HG03457 (cell line): Measurements from ENCODE around the gene GLRA1.
"Not testable (repeated sequence)": the region's sequence is repeated elsewhere in the genome, so short reads cannot be mapped to it uniquely, and the experiment has no call there.

Experiments
- ATAC-seq: cut with Tn5 transposase; IDR thresholded peaks from one replicate; pipeline ENCODE4 v1.9.1; 2021; ENCODE audit warnings: moderate number of reproducible peaks; ENCODE audit not compliant: unreplicated experiment

GLRA1 gene

DNA sequence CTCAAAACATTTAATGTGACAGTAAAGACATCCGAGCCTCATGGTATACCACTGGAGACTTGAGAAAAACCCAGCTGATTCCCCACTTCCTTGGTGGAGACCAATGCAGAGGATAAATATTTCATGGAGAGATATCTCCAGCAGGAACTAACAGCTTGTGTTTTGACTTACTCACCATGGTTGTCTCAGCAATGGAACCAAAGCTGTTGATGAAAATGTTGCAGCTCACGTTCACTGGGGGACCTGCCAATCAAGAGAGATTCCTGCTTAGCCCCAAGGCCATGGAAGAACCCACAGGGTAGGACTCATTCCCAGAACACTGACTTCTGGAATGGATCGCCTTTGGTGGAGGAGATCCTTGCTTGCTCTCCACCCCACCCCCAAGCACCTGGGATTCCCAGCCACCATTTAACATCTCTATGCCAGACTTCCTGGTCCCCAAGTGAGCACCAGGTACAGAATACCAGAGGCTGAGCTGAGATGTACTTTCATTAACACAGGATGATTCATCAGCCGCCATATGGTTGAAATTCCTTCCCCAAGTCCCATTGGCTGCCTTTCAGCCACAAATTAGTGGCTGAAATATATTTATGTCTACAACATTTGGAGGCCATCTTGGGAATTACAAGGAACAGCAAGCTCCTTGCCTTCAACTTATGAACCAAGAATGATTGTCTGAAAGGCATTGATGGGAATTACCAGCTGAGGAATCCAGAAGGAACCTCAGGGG, 37.9 kb downstream of the GLRA1 start:
- no peak for ATAC-seq

DNA sequence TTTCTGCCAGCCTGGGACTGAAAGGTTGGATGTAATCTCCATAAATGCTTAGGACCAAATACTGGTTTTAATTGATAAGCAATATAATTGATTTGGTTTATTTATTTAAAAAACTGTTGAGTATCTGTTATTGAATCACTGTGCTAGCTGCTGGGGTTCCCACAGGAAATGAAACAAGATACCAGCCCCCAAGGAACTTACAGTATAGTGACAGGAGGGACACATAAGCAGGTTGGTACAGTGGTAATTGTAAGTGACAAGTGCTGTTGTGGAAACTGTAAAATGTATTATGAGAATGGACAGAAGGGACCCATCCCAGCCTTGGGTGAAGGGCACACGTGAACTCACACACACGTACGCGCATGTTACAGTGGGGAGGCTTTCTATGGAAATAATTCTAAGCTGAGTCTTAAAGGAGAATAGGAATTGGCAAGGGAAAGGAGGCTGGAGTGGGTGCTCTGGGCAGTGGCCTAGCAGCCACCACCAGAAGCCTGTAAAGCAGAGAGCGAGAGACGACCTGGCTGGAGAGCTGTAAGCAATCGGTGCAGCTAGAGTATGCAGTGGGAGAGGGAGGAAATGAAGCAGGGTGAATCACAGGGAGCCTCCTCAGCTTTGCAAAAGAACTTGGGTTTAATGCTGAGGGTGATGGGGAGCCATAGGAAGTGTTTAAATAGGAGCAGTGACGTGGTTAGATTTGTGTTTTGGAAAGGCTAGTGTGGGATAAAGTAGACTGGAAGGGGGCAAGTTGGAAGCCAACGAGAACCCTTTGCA, 39.3 kb downstream of the GLRA1 start:
- no peak for ATAC-seq

DNA sequence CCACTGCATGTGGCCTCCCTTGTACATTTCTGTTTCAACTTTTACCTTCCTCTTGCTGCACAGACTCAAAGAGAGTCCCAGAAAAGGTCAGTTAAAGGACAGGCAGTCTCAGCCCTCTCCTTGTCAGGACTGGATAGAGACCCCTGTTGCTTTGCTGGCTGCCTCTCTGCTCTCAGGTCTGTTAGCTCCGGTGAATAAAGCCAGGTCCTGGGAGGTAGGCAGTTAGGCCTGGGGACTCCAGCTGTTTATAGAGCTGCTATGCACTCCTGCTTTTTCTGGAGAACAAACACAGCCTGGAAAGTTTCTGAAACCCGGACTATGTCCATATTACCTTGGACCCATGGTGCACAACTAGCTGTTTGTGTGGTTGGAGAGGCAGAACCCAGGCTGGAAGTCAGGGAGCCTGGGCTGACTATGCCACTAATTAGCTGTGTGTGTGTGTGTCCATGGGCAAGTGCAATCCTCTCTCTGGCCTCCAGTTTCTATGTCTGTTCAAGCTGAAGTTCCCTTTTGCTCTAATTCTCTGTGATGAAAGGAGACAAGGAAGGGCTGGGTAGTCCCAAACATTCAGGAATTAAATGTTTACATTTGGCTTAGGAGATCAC, 42.9 kb downstream of the GLRA1 start:
- no peak for ATAC-seq

DNA sequence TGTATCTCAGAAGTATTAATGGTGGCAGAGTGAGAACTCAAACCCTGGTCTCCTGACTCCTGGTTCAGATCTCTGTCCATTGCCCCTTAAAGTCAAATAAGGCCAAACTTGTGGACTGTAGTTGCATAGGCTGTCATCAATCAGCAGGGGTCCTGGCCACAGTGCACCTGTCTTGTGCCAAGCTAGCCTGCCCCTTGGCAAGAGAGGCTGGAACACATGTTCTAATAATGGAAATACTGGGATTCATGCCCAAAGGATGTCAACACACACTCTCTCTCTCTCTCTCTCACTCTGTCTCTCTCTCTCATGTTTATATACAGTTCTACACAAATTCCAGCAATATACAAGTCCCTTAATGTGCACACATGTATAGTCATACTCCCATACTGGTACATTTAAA, 44.3 kb downstream of the GLRA1 start:
- no peak for ATAC-seq

DNA sequence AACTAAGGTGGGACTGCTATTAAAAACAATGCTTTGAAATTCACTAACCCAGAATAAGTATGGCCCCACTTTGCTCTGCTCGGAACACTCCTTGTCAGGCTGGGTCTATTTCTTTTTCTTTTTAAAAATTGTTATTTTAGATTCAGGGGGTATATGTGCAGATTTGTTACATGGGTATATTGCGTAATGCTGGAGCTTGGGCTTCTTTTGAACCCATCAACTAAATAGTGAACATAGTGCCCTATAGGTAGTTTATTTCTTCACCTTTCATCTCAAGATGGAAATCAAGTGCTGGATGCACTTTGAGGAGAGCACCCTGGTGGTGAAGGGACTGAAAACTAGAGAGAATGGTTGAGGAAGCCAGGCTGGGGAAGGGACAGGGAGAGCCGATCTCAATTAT, 51.0 kb downstream of the GLRA1 start:
- no peak for ATAC-seq

DNA sequence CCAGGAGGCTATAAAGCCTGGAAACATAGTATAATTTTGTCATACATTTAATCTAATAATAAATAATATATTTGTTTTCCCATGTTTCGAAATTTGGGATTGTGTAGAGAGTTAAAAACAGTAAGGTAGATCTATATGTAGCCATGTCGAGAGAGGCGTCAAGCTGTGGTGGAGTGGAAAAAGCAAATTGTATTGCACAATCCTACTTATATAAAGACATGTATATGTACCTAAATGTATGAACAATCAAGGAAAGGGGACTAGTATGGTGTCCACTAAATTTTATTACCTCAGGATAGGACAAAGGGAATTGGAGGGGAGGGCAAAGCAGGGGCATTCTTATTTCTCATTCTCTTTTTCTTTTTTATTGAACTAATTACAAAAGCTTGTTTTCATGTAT, 52.0 kb downstream of the GLRA1 start:
- no peak for ATAC-seq

DNA sequence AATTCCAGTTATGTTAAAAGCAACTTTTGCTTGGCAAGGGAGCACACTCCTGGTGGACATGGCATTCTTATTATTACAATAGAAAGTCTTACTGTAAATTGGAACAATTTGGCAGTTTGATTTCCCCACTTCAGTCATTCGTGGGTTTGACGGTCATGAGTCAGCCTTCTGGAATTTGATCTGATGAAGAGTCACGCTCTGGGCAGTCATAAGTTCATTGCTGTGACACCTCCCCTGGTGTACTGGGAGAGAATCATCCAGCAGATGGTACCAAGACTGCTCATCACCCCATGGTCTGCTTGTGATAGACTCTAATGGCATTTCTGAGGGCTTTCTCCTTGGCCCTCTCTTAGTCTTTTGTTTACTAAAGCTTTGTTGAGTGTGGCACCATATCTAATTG, 53.8 kb downstream of the GLRA1 start:
- ATAC-seq: no peak

DNA sequence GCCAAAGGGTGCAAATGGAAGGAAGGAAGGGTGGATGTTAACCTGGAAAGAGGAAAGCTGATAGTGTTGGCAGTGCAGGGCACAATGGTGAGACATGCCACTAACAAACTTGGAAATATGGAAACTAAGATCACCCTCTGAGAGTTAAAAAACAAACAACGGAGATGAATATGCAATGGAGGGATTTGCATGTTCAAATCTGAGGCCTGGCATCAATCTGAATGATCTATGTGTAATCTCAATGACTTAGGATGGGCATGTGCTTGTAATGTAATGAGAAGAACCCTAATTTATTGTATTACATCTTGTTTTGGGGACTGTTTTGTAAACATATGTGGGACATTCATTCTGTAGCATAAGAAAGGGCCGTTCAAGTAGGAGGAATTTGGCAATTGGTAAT, 54.4 kb downstream of the GLRA1 start:
- no peak for ATAC-seq

DNA sequence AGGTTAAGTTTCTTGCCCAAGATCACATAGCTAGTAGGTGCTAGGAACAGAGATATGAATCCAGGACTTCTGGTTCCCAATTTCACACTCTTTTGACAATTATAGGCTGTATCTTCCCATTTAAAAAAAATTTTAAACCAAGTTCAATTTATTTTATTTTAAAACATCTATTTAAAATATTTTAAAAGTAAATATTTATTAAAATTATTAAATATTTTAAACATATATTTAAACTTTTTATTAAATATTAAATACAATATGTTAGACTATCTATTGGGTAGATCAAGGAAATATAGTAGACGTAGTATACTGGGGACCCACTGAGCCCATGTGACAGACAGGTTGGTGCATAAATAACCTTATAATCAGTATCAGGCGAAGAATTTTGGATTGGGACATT, 54.8 kb downstream of the GLRA1 start:
- no peak for ATAC-seq

DNA sequence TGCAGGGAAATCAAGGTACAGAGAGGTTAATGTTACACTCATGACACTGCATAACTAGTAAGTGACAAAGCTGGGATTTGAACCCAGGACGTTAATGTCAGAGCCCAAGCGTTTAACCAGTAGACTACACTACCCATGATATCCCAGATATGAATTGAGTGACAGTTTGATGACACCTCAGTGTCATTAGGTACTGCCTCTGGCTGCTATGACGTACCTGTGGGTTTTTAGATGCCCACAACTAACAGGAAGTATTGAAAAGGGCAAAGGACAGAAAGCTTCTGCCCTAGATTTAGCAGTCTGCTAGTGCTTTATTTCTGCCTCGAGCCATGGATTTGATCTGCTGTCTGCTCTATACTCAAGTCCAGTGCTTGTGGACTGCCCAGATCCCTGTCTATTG, 56.2 kb downstream of the GLRA1 start:
- no peak for ATAC-seq

DNA sequence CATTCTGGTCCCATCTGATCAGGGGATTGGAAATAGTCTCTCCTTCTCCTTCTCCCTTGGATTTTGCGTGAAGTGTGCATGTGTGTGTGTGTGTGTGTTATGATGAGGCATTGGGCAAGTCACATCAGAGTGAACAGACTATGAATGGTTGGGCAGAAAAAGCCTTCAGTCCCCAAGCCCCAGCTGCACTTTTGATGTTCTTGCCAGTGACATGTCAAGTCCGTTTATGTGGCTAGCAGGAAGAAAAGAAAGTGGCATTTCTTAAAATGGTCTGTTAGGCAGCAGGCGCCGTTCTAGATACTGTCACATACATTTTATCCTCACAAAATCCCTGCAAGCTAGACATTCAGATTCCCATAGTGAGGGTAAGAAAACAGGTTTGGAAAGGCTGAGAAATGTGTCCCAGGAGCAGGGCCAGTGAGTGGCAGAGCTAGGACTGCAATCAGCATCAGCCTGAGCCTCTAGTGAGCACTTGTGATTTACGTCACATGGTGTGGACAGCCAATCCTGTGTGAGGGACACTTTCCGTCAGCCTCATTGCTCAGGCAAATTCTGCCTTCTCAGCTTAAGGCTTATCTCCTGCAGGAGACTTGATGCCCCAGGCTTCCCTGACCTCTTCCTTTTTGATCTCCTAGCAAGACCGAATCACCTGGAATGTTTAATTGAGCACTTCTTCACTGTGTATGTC, 60.4 kb downstream of the GLRA1 start:
- no peak for ATAC-seq

DNA sequence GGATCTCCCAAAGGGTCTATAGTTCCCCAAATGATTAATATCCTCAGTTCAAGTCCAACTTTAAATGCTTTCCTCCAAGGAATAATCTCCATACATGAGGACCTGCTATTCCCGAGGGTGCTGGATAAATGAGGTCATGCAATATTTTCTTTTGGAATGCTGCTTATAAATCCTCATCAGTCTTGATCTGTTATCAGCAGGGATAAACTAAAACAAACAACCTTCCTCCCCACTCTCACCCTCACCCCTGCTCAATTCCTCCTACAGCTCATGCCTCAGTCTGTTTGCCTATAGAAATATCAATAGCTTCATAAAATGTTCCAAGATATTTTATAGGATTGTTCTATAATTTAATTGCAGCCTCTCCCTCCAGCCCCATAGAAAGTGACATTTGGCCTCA, 61.1 kb downstream of the GLRA1 start:
- no peak for ATAC-seq

DNA sequence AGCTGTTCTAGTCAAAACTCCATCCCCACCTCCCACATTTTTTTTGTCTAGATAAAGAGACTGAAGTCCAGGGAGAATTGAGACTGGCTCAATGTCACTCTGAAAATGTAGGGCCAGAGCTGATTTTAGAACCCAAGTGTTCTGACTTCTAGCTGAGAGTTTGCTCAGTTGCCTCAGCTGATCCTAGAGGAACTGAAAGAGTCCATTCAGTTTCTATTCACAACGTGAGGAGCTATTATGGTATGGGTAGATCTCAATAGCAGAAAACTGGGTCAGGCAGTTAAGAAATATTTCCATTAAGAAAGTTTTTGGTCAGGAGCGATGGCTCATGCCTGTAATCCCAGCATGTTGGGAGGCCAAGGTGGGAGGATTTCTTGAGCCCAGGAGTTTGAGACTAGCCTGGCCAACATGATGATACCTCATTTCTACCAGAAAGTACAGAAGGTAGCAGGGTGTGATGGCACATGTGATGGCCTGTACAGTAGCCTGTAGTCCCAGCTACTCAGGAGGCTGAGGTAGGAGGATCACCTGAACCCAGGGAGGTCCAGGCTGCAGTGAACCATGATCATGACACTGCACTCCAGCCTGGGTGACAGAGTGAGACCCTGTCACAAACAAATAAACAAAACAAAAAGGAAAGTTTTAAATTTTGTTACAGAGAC, 61.7 kb downstream of the GLRA1 start:
- no peak for ATAC-seq

DNA sequence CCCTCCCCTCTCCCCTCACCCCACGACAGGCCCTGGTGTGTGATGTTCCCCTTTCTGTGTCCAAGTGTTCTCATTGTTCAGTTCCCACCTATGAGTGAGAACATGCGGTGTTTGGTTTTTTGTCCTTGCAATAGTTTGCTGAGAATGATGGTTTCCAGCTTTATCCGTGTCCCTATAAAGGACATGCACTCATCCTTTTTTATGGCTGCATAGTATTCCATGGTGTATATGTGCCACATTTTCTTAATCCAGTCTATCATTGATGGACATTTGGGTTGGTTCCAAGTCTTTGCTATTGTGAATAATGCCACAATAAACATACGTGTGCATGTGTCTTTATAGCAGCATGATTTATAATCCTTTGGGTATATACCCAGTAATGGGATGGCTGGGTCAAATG, 63.8 kb downstream of the GLRA1 start:
- ATAC-seq: not testable (repeated sequence)

DNA sequence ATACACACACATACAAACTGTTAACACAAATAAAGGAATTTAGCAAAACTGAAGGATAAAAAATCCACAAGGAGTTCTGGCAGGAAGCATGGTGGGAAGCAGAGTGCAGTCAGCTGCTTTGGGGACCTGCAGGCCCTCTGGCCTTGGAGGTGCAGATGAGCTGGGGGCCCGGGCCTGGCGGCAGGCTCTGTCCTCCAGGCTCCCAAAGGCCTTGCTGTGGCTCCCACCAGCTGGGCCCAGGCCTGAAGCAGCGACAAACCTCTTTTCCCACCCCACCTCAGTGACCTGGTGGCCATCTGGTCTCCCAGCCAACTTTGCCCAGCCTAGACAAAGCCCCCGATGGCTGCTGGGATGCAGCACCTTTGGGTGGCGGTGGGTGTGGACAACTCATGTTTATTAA, 67.8 kb downstream of the GLRA1 start:
- ATAC-seq: no peak

DNA sequence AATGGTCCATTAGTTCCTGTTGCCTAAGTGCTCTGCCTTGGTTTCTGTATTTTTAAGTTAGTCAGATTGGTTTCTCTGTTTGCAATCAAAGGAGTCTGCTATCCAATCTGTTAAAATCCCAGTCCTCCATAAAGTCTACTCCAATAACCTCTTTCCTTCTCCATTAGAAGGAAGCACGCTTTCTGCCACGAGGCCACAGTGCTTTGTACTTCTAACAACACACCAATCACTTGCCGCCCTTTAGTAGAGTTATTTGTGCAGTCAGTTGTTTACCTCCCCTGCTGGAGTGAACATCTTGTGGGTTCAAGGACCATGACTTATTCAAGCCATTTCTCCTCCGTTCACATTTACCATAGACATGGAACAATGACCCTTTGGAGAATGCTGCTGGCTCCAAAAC, 69.0 kb downstream of the GLRA1 start:
- no peak for ATAC-seq

DNA sequence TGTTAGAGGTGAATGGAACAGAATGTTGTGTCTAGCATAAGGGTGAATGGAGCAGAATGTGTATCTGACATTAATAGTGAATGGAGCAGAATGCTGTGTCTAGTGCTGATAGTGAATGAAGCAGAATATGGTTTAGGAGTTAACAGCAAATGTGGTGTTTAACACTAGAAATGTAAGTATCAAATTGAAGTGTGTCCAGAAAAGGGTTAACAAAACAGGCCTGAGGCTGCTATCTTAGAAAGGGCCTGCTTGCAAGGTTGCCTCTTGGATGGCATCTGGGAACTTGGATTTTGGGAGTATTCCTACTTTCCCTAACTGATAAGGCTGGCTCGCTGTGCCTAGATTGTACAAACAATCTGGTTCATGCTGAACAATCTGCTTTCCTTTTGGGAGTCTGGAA, 76.8 kb downstream of the GLRA1 start:
- ATAC-seq: no peak

DNA sequence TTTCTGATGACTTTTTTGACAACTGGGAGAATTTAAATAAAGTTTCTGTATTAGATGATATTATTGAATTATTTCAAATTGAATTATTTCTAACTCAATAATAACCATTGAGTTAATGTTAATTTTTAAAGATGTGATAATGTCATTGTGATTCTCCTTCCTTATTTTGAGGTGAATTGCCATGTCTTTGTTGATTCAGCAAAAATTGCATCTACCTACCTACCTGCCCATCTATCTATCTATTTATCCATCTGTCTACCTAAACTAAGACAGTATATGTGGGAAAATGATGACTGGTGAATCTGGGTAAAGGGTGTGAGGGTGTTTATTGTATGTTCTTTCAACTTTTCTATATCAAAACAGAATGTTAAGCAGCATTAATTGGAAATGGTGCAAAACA, 77.9 kb downstream of the GLRA1 start:
- ATAC-seq: no peak

DNA sequence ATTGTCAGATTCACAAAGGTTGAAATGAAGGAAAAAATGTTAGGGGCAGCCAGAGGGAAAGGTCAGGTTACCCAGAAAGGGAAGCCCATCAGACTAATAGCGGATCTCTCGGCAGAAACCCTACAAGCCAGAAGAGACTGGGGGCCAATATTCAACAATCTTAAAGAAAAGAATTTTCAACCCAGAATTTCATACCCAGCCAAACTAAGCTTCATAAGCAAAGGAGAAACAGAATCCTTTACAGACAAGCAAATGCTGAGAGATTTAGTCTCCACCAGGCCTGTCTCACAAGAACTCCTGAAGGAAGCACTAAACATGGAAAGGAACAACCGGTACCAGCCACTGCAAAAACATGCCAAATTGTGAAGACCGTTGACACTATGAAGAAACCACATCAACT, 91.8 kb downstream of the GLRA1 start:
- ATAC-seq: not testable (repeated sequence)

DNA sequence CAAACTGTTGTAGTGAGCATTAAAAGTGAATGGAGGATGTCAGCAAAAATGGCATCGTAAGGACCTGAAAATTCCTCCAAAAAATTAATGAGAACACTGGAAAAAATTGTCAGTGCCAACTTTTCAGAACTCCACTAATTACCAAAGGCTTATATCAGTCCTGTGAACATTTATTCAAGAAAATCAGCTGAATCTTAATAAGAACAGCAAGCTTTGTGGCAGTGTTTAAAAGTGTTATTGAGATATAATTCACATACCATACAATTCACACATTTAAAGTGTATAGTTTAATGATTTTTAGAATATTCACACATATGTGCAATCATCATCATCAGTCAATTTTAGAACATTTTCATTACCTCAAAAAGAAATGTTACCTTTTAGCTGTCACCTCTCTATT, 95.3 kb downstream of the GLRA1 start:
- ATAC-seq: no peak

DNA sequence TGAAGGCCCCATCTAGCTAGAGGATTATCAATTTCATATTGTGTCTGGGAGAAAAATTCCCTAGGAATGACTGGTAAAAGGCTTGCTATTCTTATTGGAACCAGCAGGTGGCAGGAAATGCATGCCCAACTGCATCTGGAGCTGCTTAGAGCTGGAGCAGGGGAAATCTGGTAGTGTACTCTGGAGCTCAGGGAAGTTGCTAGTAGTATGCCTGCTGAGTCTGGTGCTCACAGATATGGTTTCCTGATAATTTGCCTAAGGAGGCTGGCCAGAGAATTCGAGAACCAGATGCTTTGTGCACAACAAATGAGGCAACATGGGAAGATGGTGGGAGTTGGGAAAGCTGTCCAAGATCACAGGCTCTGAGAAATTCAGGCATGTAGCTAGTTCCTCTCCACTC, 99.2 kb downstream of the GLRA1 start:
- no peak for ATAC-seq
